OCI-LY1 (cell line): ENCODE results near the gene DPH7.

ENCODE experiments used
- CTCF ChIP-seq: fragments of 200-600 bp; sonication (generic), shearing (Covaris generic); IDR thresholded peaks from 2 replicates; pipeline ENCODE4 v1.5.1; 2017; ENCODE audit warnings: mild to moderate bottlenecking, antibody characterized with exemption, low read length, moderate library complexity, mixed read lengths
- EZH2 ChIP-seq: fragments of 200-600 bp; sonication (generic), shearing (Covaris generic); IDR thresholded peaks from 2 replicates; pipeline ENCODE4 v1.8.0; 2017; ENCODE audit warnings: borderline replicate concordance, mixed run types, mild to moderate bottlenecking, antibody characterized with exemption, low read length, moderate library complexity, mixed read lengths

GRCh38 chr9:137506702-137507171, 72.0 kb downstream of the DPH7 start:
- no peak for TF ChIP-seq CTCF
- TF ChIP-seq EZH2 = no peak
